Gastrocnemius medialis (tissue), 4 donors: ENCODE results near the gene TRAF5.

ENCODE experiments used
- CTCF ChIP-seq, 5 experiments: fragments of 450-650 bp in 3 of 5; fragments of 200-600 bp in 2 of 5; sonication (generic) in 2 of 5; IDR thresholded peaks in 4 of 5; conservative IDR thresholded peaks in 1 of 5; 1 replicate in 4 of 5; 2 replicates in 1 of 5; pipeline ENCODE4 v1.5.1; 2016 to 2019; ENCODE audit warnings: antibody characterized with exemption in 5 of 5, mild to moderate bottlenecking in 3 of 5, moderate library complexity in 3 of 5
- POLR2A ChIP-seq, 2 donors: fragments of 450-650 bp; IDR thresholded peaks; one replicate each; pipeline ENCODE4 v1.6.1; 2017; ENCODE audit warnings: antibody characterized with exemption in 2 of 2, mild to moderate bottlenecking in 2 of 2, moderate library complexity in 2 of 2

DNA sequence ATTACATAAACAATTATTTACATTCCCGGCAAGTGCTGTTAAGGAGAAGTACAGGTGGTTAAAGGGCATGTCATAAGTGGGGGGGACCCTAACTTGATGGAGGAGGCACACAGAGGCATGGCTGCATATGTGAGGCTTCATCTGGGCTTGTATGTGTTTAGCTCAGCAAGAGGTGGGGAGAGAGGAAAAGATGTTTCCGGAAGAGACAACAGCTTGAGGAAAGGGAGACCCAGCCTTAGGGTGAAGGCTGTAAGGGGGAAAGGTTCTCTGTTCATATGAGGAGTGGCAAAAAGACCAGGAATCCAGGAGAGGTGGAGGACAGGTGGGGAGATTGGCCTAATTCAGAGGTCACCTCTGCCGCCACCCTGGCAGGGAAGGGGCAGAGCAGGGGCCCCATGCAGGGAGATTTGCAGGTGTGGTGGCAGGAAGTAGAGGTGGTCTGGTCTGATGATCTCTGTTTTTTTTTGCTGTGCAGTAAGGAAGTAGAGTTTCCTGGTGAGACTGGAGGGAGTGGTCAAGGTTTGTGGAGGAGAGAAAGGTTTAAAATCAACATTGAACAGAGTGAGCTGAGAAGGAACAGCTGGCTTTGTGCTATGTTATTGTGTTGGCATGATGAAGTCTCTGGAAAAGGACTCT, 9.0 kb downstream of the TRAF5 start:
- TF ChIP-seq POLR2A (IDR thresholded peaks at IDR 0.05) (no peak), CTCF (IDR thresholded peaks at IDR 0.05 in 4 of 5, conservative IDR thresholded peaks at IDR 0.05 in 1 of 5) (no peak)
